GM21619 (cell line): ENCODE data around the gene B3GLCT.

Experiments used
- ATAC-seq: cut with Tn5 transposase; IDR thresholded peaks from one replicate; pipeline ENCODE4 v1.9.1; 2021; ENCODE audit not compliant: unreplicated experiment

The B3GLCT gene

GRCh38 chr13:31221057-31221456 is 21.3 kb downstream of the B3GLCT start:
- no peak for ATAC-seq

- no peak for ATAC-seq
Observed at GRCh38 chr13:31223215-31223614, 23.4 kb downstream of the B3GLCT start.

- no peak for ATAC-seq
Observed at GRCh38 chr13:31223640-31224039, 23.9 kb downstream of the B3GLCT start.

- ATAC-seq: no peak
Observed at GRCh38 chr13:31224174-31224669, 24.4 kb downstream of the B3GLCT start.

GRCh38 chr13:31224963-31225559 is 25.3 kb downstream of the B3GLCT start:
- ATAC-seq: no peak

GRCh38 chr13:31225998-31226675 is 26.4 kb downstream of the B3GLCT start:
- no peak for ATAC-seq

- no peak for ATAC-seq
Observed at GRCh38 chr13:31227063-31227462, 27.3 kb downstream of the B3GLCT start.

- ATAC-seq: no peak
Observed at GRCh38 chr13:31227870-31228269, 28.1 kb downstream of the B3GLCT start.

GRCh38 chr13:31234729-31235128 is 35.0 kb downstream of the B3GLCT start:
- no peak for ATAC-seq

- no peak for ATAC-seq
Observed at GRCh38 chr13:31236211-31236786, 36.5 kb downstream of the B3GLCT start.

- ATAC-seq: no peak
Observed at GRCh38 chr13:31240921-31241320, 41.1 kb downstream of the B3GLCT start.

- no peak for ATAC-seq
Observed at GRCh38 chr13:31242367-31242766, 42.6 kb downstream of the B3GLCT start.

GRCh38 chr13:31242916-31243315 is 43.1 kb downstream of the B3GLCT start:
- no peak for ATAC-seq

- no peak for ATAC-seq
Observed at GRCh38 chr13:31245598-31246373, 46.0 kb downstream of the B3GLCT start.

GRCh38 chr13:31246918-31247317 is 47.1 kb downstream of the B3GLCT start:
- no peak for ATAC-seq

- ATAC-seq: no peak
Observed at GRCh38 chr13:31248361-31248760, 48.6 kb downstream of the B3GLCT start.

GRCh38 chr13:31248965-31249539 is 49.3 kb downstream of the B3GLCT start:
- ATAC-seq: no peak

- no peak for ATAC-seq
Observed at GRCh38 chr13:31250435-31250834, 50.7 kb downstream of the B3GLCT start.

GRCh38 chr13:31261241-31261640 is 61.5 kb downstream of the B3GLCT start:
- ATAC-seq: no peak

GRCh38 chr13:31263346-31263745 is 63.6 kb downstream of the B3GLCT start:
- no peak for ATAC-seq

GRCh38 chr13:31264151-31264550 is 64.4 kb downstream of the B3GLCT start:
- ATAC-seq: no peak
